ENCODE results near the gene CNPY1.

- no peak for TF ChIP-seq POLR2A (IDR thresholded peaks at IDR 0.05)
- TF ChIP-seq CTCF (IDR thresholded peaks at IDR 0.05): no peak
These were observed 80.6 kb downstream of the CNPY1 start for GRCh38 chr7:155465761-155466141.
